NCI-H526 treated with DMSO at 0.1 percent for 48 hours (cell line): ENCODE measurements around the gene SORCS1.
"Not testable (repeated sequence)": the region's sequence is repeated elsewhere in the genome, so short reads cannot be mapped to it uniquely, and the experiment has no call there.

ENCODE experiments used
- DNase-seq: peaks from one replicate; lab custom pipeline; 2025; lab: John Stamatoyannopoulos, UW

SORCS1 gene

GRCh38 chr10:106947643-106948042 is 216.9 kb downstream of the SORCS1 start:
- DNase-seq, result no peak

- DNase-seq, result no peak
These were observed 222.4 kb downstream of the SORCS1 start for GRCh38 chr10:106942035-106942662.

GRCh38 chr10:106941297-106942034 is 223.0 kb downstream of the SORCS1 start:
- DNase-seq, result no peak

- DNase-seq, result no peak
These were observed 226.0 kb downstream of the SORCS1 start for GRCh38 chr10:106938513-106938912.

GRCh38 chr10:106935978-106936451 is 228.5 kb downstream of the SORCS1 start:
- no peak for DNase-seq

- DNase-seq, result no peak
These were observed 232.7 kb downstream of the SORCS1 start for GRCh38 chr10:106931853-106932249.

GRCh38 chr10:106931159-106931852 is 233.2 kb downstream of the SORCS1 start:
- no peak for DNase-seq

- DNase-seq, result no peak
These were observed 233.8 kb downstream of the SORCS1 start for GRCh38 chr10:106930751-106931150.

GRCh38 chr10:106929291-106929895 is 235.1 kb downstream of the SORCS1 start:
- no peak for DNase-seq

- DNase-seq, result not testable (repeated sequence)
These were observed 236.4 kb downstream of the SORCS1 start for GRCh38 chr10:106928151-106928550.

- no peak for DNase-seq
These were observed 239.3 kb downstream of the SORCS1 start for GRCh38 chr10:106925191-106925590.

GRCh38 chr10:106920538-106920937 is 244.0 kb downstream of the SORCS1 start:
- DNase-seq, result no peak

GRCh38 chr10:106919871-106920282 is 244.6 kb downstream of the SORCS1 start:
- DNase-seq, result no peak

GRCh38 chr10:106917452-106918055 is 247.0 kb downstream of the SORCS1 start:
- DNase-seq, result no peak

- DNase-seq, result no peak
These were observed 250.5 kb downstream of the SORCS1 start for GRCh38 chr10:106914016-106914415.

GRCh38 chr10:106913348-106913747 is 251.2 kb downstream of the SORCS1 start:
- DNase-seq, result no peak

- DNase-seq, result no peak
These were observed 253.4 kb downstream of the SORCS1 start for GRCh38 chr10:106911096-106911495.

GRCh38 chr10:106910666-106911065 is 253.8 kb downstream of the SORCS1 start:
- DNase-seq, result no peak

- DNase-seq, result no peak
These were observed 256.3 kb downstream of the SORCS1 start for GRCh38 chr10:106908225-106908624.

- no peak for DNase-seq
These were observed 260.3 kb downstream of the SORCS1 start for GRCh38 chr10:106904209-106904608.

- no peak for DNase-seq
These were observed 261.3 kb downstream of the SORCS1 start for GRCh38 chr10:106903180-106903579.

- DNase-seq, result no peak
These were observed 264.4 kb downstream of the SORCS1 start for GRCh38 chr10:106900016-106900652.
